ENCODE data around the gene ITLN2.
"Not testable (repeated sequence)": the region's sequence is repeated elsewhere in the genome, so short reads cannot be mapped to it uniquely, and the experiment has no call there.

The ITLN2 gene

DNA sequence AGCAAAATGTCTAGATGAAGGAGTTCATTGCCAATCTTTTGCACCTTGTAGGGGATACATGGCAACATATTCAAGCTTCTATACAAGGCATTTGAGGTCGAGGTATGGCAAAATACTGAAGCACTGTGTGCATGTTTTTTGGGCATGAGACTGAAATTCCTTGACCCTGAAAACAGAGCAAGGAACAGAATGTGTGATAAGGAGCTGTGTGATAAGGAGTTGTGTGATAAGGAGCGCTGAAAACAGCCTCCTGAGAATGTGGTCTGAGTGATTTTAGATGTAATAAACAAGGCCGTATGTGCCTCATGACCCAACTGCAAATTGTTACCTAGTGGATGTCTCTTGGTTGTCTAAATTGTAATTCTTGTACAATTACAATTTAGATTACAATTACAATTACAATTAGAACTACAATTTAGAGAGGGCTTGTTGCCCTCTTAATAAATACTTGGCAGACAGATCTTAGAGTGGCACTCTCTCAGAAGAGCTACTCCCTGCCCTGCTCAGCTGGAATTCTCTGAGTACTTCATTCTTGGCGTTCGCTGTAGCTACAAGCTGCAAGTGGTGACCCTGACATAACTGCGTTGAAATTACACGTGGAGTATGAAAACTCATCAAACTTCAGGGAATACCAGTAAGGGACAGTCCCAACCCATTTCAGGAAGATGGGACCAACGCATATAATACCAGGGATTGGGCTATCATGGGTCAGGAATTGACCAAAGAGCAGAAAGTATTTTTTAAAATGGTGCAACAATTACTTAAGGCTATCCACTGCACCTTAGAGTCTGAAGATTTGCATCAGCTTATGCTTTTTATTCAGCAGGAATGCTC is 49.6 kb downstream of the ITLN2 start:
- Histone ChIP-seq H3K4me1 (ENCODE audit: low read length) (no peaks in the 10 kb centered on the region), H2AFZ (ENCODE audit: low read depth, low read length) (no peak overlapping the region), H3K36me3 (replicated peaks; ENCODE audit: low read depth, low read length) (no peaks in the 10 kb centered on the region), H3K4me2 (ENCODE audit: low read length) (no peak overlapping the region), H4K20me1 (ENCODE audit: insufficient read depth, low read length) (no peaks in the 10 kb centered on the region), H3K27ac (ENCODE audit: low read length) (no peak overlapping the region), H3K4me3 (ENCODE audit: low read length) (no peak overlapping the region), H3K27me3 (ENCODE audit: low read depth, low read length) (peaks cover 21% of the 10 kb centered on the region), H3K79me2 (ENCODE audit: low read length) (no peaks in the 10 kb centered on the region), H3K9me3 (ENCODE audit: insufficient read depth, low read length) (no peaks in the 10 kb centered on the region; the same call in 1 of the 2 replicates), H3K9ac (ENCODE audit: low read length) (no peak overlapping the region)
- TF ChIP-seq, protein P1, sequence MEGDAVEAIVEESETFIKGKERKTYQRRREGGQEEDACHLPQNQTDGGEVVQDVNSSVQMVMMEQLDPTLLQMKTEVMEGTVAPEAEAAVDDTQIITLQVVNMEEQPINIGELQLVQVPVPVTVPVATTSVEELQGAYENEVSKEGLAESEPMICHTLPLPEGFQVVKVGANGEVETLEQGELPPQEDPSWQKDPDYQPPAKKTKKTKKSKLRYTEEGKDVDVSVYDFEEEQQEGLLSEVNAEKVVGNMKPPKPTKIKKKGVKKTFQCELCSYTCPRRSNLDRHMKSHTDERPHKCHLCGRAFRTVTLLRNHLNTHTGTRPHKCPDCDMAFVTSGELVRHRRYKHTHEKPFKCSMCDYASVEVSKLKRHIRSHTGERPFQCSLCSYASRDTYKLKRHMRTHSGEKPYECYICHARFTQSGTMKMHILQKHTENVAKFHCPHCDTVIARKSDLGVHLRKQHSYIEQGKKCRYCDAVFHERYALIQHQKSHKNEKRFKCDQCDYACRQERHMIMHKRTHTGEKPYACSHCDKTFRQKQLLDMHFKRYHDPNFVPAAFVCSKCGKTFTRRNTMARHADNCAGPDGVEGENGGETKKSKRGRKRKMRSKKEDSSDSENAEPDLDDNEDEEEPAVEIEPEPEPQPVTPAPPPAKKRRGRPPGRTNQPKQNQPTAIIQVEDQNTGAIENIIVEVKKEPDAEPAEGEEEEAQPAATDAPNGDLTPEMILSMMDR (IDR thresholded peaks at IDR 0.05; ENCODE audit: low read depth, low read length): no peak
- TF ChIP-seq EZH2phosphoT487 (IDR thresholded peaks at IDR 0.05; ENCODE audit: low read depth): no peak

GRCh38 chr1:160902251-160902650 is 52.4 kb downstream of the ITLN2 start:
- H3K36me3 ChIP-seq (replicated peaks; ENCODE audit: low read depth, low read length); H3K4me3 ChIP-seq (ENCODE audit: low read length); H3K4me1 ChIP-seq (ENCODE audit: low read length); H4K20me1 ChIP-seq (ENCODE audit: insufficient read depth, low read length); H3K9me3 ChIP-seq (ENCODE audit: insufficient read depth, low read length); H2AFZ ChIP-seq (ENCODE audit: low read depth, low read length); H3K79me2 ChIP-seq (ENCODE audit: low read length); H3K4me2 ChIP-seq (ENCODE audit: low read length); H3K27ac ChIP-seq (ENCODE audit: low read length); H3K9ac ChIP-seq (ENCODE audit: low read length): not testable (repeated sequence)
- H3K27me3 ChIP-seq (ENCODE audit: low read depth, low read length): peaks cover 21% of the 10 kb centered on the region

GRCh38 chr1:160901768-160902167 is 52.8 kb downstream of the ITLN2 start:
- Histone ChIP-seq H3K9me3 (ENCODE audit: insufficient read depth, low read length) (no peaks in the 10 kb centered on the region; the same call in 1 of the 2 replicates), H3K4me1 (ENCODE audit: low read length) (no peaks in the 10 kb centered on the region), H3K4me3 (ENCODE audit: low read length) (no peak overlapping the region), H4K20me1 (ENCODE audit: insufficient read depth, low read length) (no peaks in the 10 kb centered on the region), H3K27me3 (ENCODE audit: low read depth, low read length) (peaks cover 21% of the 10 kb centered on the region), H3K27ac (ENCODE audit: low read length) (no peak overlapping the region), H3K4me2 (ENCODE audit: low read length) (no peak overlapping the region), H3K79me2 (ENCODE audit: low read length) (no peaks in the 10 kb centered on the region), H2AFZ (ENCODE audit: low read depth, low read length) (no peak overlapping the region), H3K9ac (ENCODE audit: low read length) (no peak overlapping the region), H3K36me3 (replicated peaks; ENCODE audit: low read depth, low read length) (no peaks in the 10 kb centered on the region)
- TF ChIP-seq, protein P1 (IDR thresholded peaks at IDR 0.05; ENCODE audit: low read depth, low read length): no peak
- no peak for TF ChIP-seq EZH2phosphoT487 (IDR thresholded peaks at IDR 0.05; ENCODE audit: low read depth)

- not testable (repeated sequence) for H3K9me3 ChIP-seq (ENCODE audit: insufficient read depth, low read length); H4K20me1 ChIP-seq (ENCODE audit: insufficient read depth, low read length); H3K4me3 ChIP-seq (ENCODE audit: low read length); H3K27ac ChIP-seq (ENCODE audit: low read length); H3K4me2 ChIP-seq (ENCODE audit: low read length); H2AFZ ChIP-seq (ENCODE audit: low read depth, low read length); H3K79me2 ChIP-seq (ENCODE audit: low read length); H3K4me1 ChIP-seq (ENCODE audit: low read length); H3K36me3 ChIP-seq (replicated peaks; ENCODE audit: low read depth, low read length); H3K9ac ChIP-seq (ENCODE audit: low read length)
- peaks cover 21% of the 10 kb centered on the region for H3K27me3 ChIP-seq (ENCODE audit: low read depth, low read length)
These were observed 53.9 kb downstream of the ITLN2 start for GRCh38 chr1:160900683-160901082.
